HUDEP-2 (cell line): ENCODE measurements around the gene ANXA2R.
"Not testable (repeated sequence)": the region's sequence is repeated elsewhere in the genome, so short reads cannot be mapped to it uniquely, and the experiment has no call there.

Experiments used
- DNase-seq, 76 experiments: peaks; one replicate each; lab custom pipeline; 2025; ENCODE audit not compliant: unreplicated experiment in 76 of 76; lab: John Stamatoyannopoulos, UW

Gene ANXA2R

GRCh38 chr5:43061352-43062075, 21.4 kb upstream of the ANXA2R start:
- no peak for DNase-seq

- not testable (repeated sequence) for DNase-seq
These were observed 19.9 kb upstream of the ANXA2R start for GRCh38 chr5:43060020-43060419.

GRCh38 chr5:43055098-43055497, 15.0 kb upstream of the ANXA2R start:
- DNase-seq: not testable (repeated sequence)

GRCh38 chr5:43051684-43052083, 11.6 kb upstream of the ANXA2R start:
- DNase-seq: no peak

- DNase-seq: no peak
These were observed 10.3 kb upstream of the ANXA2R start for GRCh38 chr5:43050384-43050783.

- DNase-seq: no peak
These were observed 9.1 kb upstream of the ANXA2R start for GRCh38 chr5:43049236-43049635.

GRCh38 chr5:43046474-43046873, 6.4 kb upstream of the ANXA2R start:
- no peak for DNase-seq

- DNase-seq: no peak
These were observed 5.1 kb upstream of the ANXA2R start for GRCh38 chr5:43045236-43045635.

- no peak for DNase-seq
These were observed 4.2 kb upstream of the ANXA2R start for GRCh38 chr5:43044181-43044914.

GRCh38 chr5:43043400-43043756, 3.3 kb upstream of the ANXA2R start:
- no peak for DNase-seq

- DNase-seq: peak in 75 of 76 experiments; percentile 13 to 93 (median 87)
These were observed 2.7 kb upstream of the ANXA2R start for GRCh38 chr5:43042626-43043399.

- DNase-seq: peak in 48 of 76 experiments; percentile 10 to 79 (median 54)
These were observed 2.1 kb upstream of the ANXA2R start for GRCh38 chr5:43042176-43042625.

- DNase-seq: peak in 40 of 76 experiments; percentile 10 to 76 (median 44)
These were observed 1.6 kb upstream of the ANXA2R start for GRCh38 chr5:43041669-43042175.

- peak in 10 of 76 experiments; percentile 13 to 66 (median 46) for DNase-seq
These were observed 1.1 kb upstream of the ANXA2R start for GRCh38 chr5:43041110-43041668.

GRCh38 chr5:43039471-43040286, 440 bp downstream of the ANXA2R start:
- DNase-seq: peak in 71 of 76 experiments; percentile 13 to 79 (median 61)

- no peak for DNase-seq
These were observed 1.0 kb downstream of the ANXA2R start for GRCh38 chr5:43039152-43039470.

- peak in 11 of 76 experiments; percentile 17 to 50 (median 27) for DNase-seq
These were observed 1.6 kb downstream of the ANXA2R start for GRCh38 chr5:43038496-43038989.

GRCh38 chr5:43037636-43038495, 2.3 kb downstream of the ANXA2R start:
- peak in 17 of 76 experiments; percentile 8 to 51 (median 26) for DNase-seq
